GM12891 (cell line): ENCODE data around the gene RPL35.
"Not testable (repeated sequence)": the region's sequence is repeated elsewhere in the genome, so short reads cannot be mapped to it uniquely, and the experiment has no call there.

Source experiments
- DNase-seq: peaks from one replicate; pipeline ENCODE4 v3.0.0; 2011; ENCODE audit warnings: low spot score; ENCODE audit not compliant: insufficient read length
- FAIRE-seq: peaks from 2 replicates; lab custom pipeline; 2011; peaks lifted over from hg19 to GRCh38; lab: Jason Lieb, UNC
- PAX5 ChIP-seq: IDR thresholded peaks from 2 replicates; pipeline ENCODE4 v1.6.1; 2011; ENCODE audit warnings: low read length, moderate library complexity, mild to moderate bottlenecking; ENCODE audit not compliant: insufficient read depth, severe bottlenecking
- POLR2A ChIP-seq: IDR thresholded peaks from 2 replicates; pipeline ENCODE4 v1.6.1; 2011; ENCODE audit warnings: low read depth, low read length, control low read depth
- POLR2AphosphoS5 ChIP-seq: IDR thresholded peaks from 2 replicates; pipeline ENCODE4 v1.6.1; 2011; ENCODE audit warnings: low read depth, low read length, control low read depth
- POU2F2 ChIP-seq: IDR thresholded peaks from 2 replicates; pipeline ENCODE4 v1.6.1; 2011; ENCODE audit warnings: low read depth, mild to moderate bottlenecking, control low read depth, low read length, moderate library complexity
- SPI1 ChIP-seq: IDR thresholded peaks from 2 replicates; pipeline ENCODE4 v1.6.1; 2011; ENCODE audit warnings: low read depth, low read length, control low read depth
- TAF1 ChIP-seq: IDR thresholded peaks from 2 replicates; pipeline ENCODE4 v1.6.1; 2011; ENCODE audit warnings: low read depth, low read length, control low read depth

The RPL35 gene

GRCh38 chr9:124839612-124840299, 22.0 kb downstream of the RPL35 start:
- FAIRE-seq = no peak
- TF ChIP-seq PAX5 = no peak
- TF ChIP-seq POLR2A = no peak
- TF ChIP-seq POU2F2 = no peak
- no peak for TF ChIP-seq POLR2AphosphoS5
- TF ChIP-seq TAF1 = no peak
- TF ChIP-seq SPI1 = no peak
- DNase-seq = no peak

DNA sequence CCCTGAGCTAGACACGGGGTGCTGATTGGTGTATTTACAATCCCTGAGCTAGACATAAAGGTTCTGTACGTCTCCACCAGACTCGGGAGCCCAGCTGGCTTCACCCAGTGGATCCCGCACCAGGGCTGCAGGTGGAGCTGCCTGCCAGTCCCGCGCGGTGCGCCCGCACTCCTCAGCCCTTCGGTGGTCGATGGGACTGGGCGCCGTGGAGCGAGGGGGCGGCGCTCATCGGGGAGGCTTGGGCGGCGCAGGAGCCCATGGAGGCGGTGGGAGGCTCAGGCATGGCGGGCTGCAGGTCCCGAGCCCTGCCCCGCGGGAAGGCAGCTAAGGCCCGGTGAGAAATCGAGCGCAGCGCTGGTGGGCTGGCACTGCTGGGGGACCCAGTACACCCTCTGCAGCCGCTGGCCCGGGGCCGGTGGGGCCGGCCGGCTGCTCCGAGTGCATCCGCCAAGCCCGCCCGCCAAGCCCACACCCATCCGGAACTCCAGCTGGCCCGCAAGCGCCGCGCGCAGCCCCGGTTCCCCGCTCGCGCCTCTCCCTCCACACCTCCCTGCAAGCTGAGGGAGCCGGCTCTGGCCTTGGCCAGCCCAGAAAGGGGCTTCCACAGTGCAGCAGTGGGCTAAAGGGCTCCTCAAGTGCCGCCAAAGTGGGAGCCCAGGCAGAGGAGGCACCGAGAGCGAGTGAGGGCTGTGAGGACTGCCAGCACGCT, 23.0 kb downstream of the RPL35 start:
- not testable (repeated sequence) for FAIRE-seq, DNase-seq

GRCh38 chr9:124838132-124838531, 23.6 kb downstream of the RPL35 start:
- DNase-seq, FAIRE-seq: not testable (repeated sequence)

GRCh38 chr9:124835026-124835557, 26.7 kb downstream of the RPL35 start:
- no peak for DNase-seq
- no peak for TF ChIP-seq POLR2A
- FAIRE-seq = no peak

- FAIRE-seq (no peak), DNase-seq (no peak)
- TF ChIP-seq POLR2A = no peak
- TF ChIP-seq PAX5 = no peak
- no peak for TF ChIP-seq SPI1
- no peak for TF ChIP-seq POLR2AphosphoS5
- no peak for TF ChIP-seq POU2F2
- no peak for TF ChIP-seq TAF1
These were observed 27.2 kb downstream of the RPL35 start for GRCh38 chr9:124834591-124834990.

DNA sequence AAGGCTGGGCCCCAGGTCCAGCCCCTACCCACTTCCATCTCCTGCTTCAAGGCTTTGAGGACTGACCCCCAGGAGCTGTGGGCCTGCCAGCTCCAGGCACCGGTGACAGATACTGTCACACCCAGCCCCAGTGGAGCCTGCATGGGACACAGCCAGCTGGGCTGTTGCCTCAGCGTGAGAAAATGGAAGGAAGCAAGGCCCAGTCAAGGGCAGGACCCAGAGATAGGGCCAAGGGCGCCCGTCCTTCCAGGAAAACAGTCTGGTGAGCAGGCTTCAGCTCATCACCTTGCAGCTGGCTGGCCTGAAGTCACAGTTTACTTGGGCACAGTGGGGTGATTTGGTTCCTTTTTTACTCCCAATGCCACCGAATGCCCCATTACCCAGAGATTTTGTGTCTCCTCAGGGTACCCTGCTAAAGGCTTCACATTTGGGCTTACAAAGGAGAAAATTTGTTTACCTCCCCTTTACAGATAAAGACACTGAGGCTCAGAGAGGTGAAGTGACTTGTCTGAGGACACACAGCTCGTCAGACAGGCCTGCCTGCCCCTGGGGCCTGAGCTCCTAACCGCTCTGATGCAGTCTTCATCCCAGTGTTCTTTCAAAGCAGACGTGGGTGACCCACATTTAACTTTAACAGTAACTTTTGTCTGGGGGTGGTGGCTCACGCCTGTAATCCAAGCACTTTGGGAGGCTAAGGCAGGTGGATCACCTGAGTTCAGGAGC, 30.0 kb downstream of the RPL35 start:
- TF ChIP-seq PAX5 = no peak
- TF ChIP-seq POU2F2 = no peak
- TF ChIP-seq SPI1 = no peak
- no peak for TF ChIP-seq TAF1
- no peak for TF ChIP-seq POLR2AphosphoS5
- no peak for TF ChIP-seq POLR2A
- DNase-seq = no peak
- no peak for FAIRE-seq

GRCh38 chr9:124830593-124830992, 31.2 kb downstream of the RPL35 start:
- DNase-seq (no peak), FAIRE-seq (no peak)
- TF ChIP-seq POLR2AphosphoS5 (no peak), POU2F2 (no peak), PAX5 (no peak), SPI1 (no peak), TAF1 (no peak), POLR2A (no peak)

- no peak for TF ChIP-seq SPI1
- FAIRE-seq (no peak), DNase-seq (no peak)
These were observed 32.5 kb downstream of the RPL35 start for GRCh38 chr9:124829334-124829669.

- TF ChIP-seq POLR2AphosphoS5 (no peak), POU2F2 (no peak), SPI1 (no peak), PAX5 (no peak), POLR2A (no peak), TAF1 (no peak)
- no peak for DNase-seq
- FAIRE-seq = no peak
These were observed 33.0 kb downstream of the RPL35 start for GRCh38 chr9:124828489-124829333.

DNA sequence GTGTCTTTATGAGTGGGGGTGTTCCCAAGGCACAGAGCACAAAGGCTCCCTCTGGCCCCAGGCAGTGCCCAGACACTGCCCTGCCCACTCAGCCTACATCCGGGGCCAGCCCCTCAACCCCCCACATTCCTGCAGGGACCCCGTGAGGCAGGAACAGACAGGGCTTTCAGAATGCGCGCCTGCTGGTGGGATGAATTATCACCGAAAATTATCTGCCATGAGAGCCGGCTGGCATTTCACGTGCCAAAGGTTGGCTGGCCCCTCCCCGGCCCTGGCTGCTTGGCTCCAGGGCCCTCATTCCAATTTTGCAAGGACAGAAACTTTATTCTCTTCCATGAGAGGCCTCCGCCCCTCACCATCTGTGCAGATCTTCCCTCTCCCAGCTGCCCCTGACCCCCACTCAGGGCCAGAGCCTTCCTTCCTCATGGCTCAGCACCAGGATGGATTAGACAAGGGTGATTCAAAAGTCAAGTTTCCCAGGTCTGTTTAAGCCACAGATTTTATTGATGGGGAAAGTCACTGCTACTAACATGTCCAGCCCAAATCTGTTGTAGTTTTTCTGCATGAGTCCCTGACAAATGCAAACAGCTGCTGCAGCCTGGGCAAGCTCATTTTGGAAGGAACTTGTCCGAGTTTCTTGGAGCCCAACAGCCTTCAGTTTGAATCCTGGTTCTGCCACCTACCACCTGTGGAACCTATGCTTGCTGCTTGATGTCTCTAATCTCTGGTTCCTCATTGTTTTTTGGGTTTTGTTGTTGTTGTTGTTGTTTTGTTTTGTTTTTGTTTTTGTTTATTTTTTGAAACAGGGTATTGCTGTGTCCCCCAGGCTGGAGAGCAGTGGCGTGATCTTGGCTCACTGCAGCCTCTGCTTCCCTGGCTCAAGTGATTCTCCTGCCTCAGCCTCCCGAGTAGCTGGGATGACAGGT, 40.8 kb downstream of the RPL35 start:
- DNase-seq (no peak), FAIRE-seq (no peak)
- no peak for TF ChIP-seq POLR2A
- no peak for TF ChIP-seq POLR2AphosphoS5
- no peak for TF ChIP-seq TAF1
- no peak for TF ChIP-seq PAX5
- TF ChIP-seq SPI1 = no peak
- no peak for TF ChIP-seq POU2F2
